Thoracic aorta (tissue), 2 donors: ENCODE data around the gene PSTK. TPM values are rescaled to one million over a fixed set of nuclear protein-coding genes. Genes with fewer than 3 reads are reported as not detected.

Experiments
- ATAC-seq: fragments of 150-250 bp; one replicate; pipeline ENCODE4 v1.8.0; 2017; ENCODE audit warnings: low read depth; ENCODE audit not compliant: insufficient number of reproducible peaks, low FRiP score
- DNase-seq: peaks from one replicate; pipeline ENCODE4 v3.0.0-alpha.2; 2020; ENCODE audit warnings: low spot score
- H3K27ac ChIP-seq, 2 donors: fragments of 200-600 bp; sonication (generic); 1 replicate in 1 of 2; 2 replicates in 1 of 2; pipeline ENCODE4 v1.5.1; 2016; ENCODE audit warnings: mild to moderate bottlenecking in 2 of 2, moderate library complexity in 2 of 2
- H3K27me3 ChIP-seq: fragments of 200-600 bp; sonication (generic); replicated peaks from 2 replicates; pipeline ENCODE4 v1.6.0; 2016; ENCODE audit warnings: mild to moderate bottlenecking; ENCODE audit not compliant: insufficient read depth
- H3K36me3 ChIP-seq: fragments of 200-600 bp; sonication (generic); one replicate; pipeline ENCODE4 v1.5.1; 2016
- H3K4me1 ChIP-seq, 2 donors: fragments of 200-600 bp; sonication (generic); 1 replicate in 1 of 2; 2 replicates in 1 of 2; pipeline versions ENCODE4 v1.5.1 to v1.6.0; 2016; ENCODE audit warnings: low read depth in 2 of 2, mild to moderate bottlenecking in 1 of 2; ENCODE audit not compliant: control insufficient read depth in 1 of 2
- H3K4me3 ChIP-seq: fragments of 200-600 bp; sonication (generic); 2 replicates; pipeline ENCODE4 v1.5.1; 2016; ENCODE audit warnings: mild to moderate bottlenecking
- H3K9me3 ChIP-seq: fragments of 200-600 bp; sonication (generic); 2 replicates; pipeline ENCODE4 v1.5.1; 2016
- CTCF ChIP-seq: fragments of 200-600 bp; sonication (generic); IDR thresholded peaks from one replicate; pipeline ENCODE4 v1.5.1; 2019; ENCODE audit warnings: antibody characterized with exemption
- total RNA-seq, 2 donors: library from RNA; depleted of rRNA; stranded (reverse); fragments of >200 nt; gene quantifications; one replicate each; pipeline versions ENCODE4 v1.1.0 to v1.2.3, GENCODE V29; 2016

PSTK gene
- total RNA-seq, 2 donors from 2014 or later: 0.95 to 1.1 TPM

GRCh38 chr10:123038782-123039631 is 58.8 kb downstream of the PSTK start:
- no peak for ATAC-seq
- Histone ChIP-seq H3K36me3 (peaks cover 19% of the 10 kb centered on the region), H3K27ac (no peak overlapping the region), H3K4me3 (no peak overlapping the region), H3K9me3 (no peaks in the 10 kb centered on the region), H3K27me3 (no peaks in the 10 kb centered on the region), H3K4me1 (no peaks in the 10 kb centered on the region)
- no peak for TF ChIP-seq CTCF
- no peak for DNase-seq

GRCh38 chr10:123039632-123039930 is 59.4 kb downstream of the PSTK start:
- H3K9me3 ChIP-seq: no peaks in the 10 kb centered on the region
- no peak overlapping the region for H3K27ac ChIP-seq
- no peaks in the 10 kb centered on the region for H3K27me3 ChIP-seq
- H3K4me3 ChIP-seq: no peak overlapping the region
- peaks cover 19% of the 10 kb centered on the region for H3K36me3 ChIP-seq
- no peak for TF ChIP-seq CTCF
- ATAC-seq (no peak), DNase-seq (no peak)
- no peaks in the 10 kb centered on the region for H3K4me1 ChIP-seq

Other genes starting within 250 kb of the PSTK start
- gene CUZD1, start 134.5 kb upstream of the PSTK start, total RNA-seq: not detected
- gene FAM24B, start 100.8 kb upstream of the PSTK start, total RNA-seq: 1 to 10 TPM; 4.8 to 9.1 TPM
- not detected for gene FAM24A, start 69.8 kb upstream of the PSTK start, total RNA-seq
- 10 to 100 TPM in 1 of 2 donors, 1 to 10 TPM in 1; 3.0 to 51.0 TPM for gene C10orf88, start 26.2 kb upstream of the PSTK start, total RNA-seq
- gene IKZF5, start 28.4 kb downstream of the PSTK start, total RNA-seq: 10 to 100 TPM in 1 of 2 donors, 1 to 10 TPM in 1; 8.5 to 14.5 TPM
- gene ACADSB, start 28.6 kb downstream of the PSTK start, total RNA-seq: 10 to 100 TPM; 11.8 to 14.7 TPM
- not detected for gene HMX3, start 155.6 kb downstream of the PSTK start, total RNA-seq
- not detected for gene HMX2, start 167.7 kb downstream of the PSTK start, total RNA-seq
- gene BUB3, start 174.0 kb downstream of the PSTK start, total RNA-seq: 10 to 100 TPM; 64.2 to 77.9 TPM